ENCODE data around the gene RASA2.

RASA2 gene

DNA sequence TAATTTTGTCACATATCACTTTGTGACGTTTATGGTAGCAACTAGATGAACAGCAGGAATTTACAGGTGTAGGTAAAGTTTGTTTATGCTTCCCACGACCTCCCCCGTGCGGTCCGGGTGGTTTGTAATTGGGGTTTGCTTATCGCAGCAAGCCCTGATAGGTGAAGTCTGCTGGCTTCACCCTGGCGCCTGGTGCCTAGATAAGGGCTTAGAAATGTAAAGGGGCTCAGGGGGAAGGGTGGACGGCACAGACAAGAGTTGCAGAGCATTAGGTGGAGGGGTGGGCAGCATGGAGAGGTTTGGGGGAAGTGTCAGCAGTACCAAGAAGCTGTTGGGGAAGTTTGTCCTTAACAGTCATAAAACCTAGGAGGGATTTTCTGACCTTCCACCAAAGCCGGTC, 143.1 kb downstream of the RASA2 start:
- TF ChIP-seq, protein P1, sequence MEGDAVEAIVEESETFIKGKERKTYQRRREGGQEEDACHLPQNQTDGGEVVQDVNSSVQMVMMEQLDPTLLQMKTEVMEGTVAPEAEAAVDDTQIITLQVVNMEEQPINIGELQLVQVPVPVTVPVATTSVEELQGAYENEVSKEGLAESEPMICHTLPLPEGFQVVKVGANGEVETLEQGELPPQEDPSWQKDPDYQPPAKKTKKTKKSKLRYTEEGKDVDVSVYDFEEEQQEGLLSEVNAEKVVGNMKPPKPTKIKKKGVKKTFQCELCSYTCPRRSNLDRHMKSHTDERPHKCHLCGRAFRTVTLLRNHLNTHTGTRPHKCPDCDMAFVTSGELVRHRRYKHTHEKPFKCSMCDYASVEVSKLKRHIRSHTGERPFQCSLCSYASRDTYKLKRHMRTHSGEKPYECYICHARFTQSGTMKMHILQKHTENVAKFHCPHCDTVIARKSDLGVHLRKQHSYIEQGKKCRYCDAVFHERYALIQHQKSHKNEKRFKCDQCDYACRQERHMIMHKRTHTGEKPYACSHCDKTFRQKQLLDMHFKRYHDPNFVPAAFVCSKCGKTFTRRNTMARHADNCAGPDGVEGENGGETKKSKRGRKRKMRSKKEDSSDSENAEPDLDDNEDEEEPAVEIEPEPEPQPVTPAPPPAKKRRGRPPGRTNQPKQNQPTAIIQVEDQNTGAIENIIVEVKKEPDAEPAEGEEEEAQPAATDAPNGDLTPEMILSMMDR (conservative IDR thresholded peaks at IDR 0.05; ENCODE audit: low read depth) = no peak
- DNase-seq (ENCODE audit: low spot score) = no peak
- ChIA-PET POLR2A (ENCODE audit: low non-redundant PET) (no interaction called here), CTCF (no interaction called here)
- H3K27ac ChIP-seq = no peak overlapping the region

- CTCF ChIA-PET = interaction anchor here (0.6 kb wide), 1 partner anchor 321 kb away, joined by 3 read pairs; no protein-coding TSS in a partner anchor
- TF ChIP-seq, protein P1 (conservative IDR thresholded peaks at IDR 0.05; ENCODE audit: low read depth) = no peak
- H3K27ac ChIP-seq = no peak overlapping the region
- POLR2A ChIA-PET (ENCODE audit: low non-redundant PET) = no interaction called here
- DNase-seq (ENCODE audit: low spot score) = no peak
Observed at GRCh38 chr3:141632779-141633374, 146.1 kb downstream of the RASA2 start.

- H3K27ac ChIP-seq = no peak overlapping the region
- TF ChIP-seq, protein P1 (conservative IDR thresholded peaks at IDR 0.05; ENCODE audit: low read depth) = no peak
- DNase-seq (ENCODE audit: low spot score) = no peak
- POLR2A ChIA-PET (ENCODE audit: low non-redundant PET) = no interaction called here
- CTCF ChIA-PET = no interaction called here
Observed at GRCh38 chr3:141642215-141642614, 155.4 kb downstream of the RASA2 start.

GRCh38 chr3:141643391-141643790, 156.6 kb downstream of the RASA2 start:
- no peak overlapping the region for H3K27ac ChIP-seq
- CTCF ChIA-PET = interaction anchor here (1.1 kb wide), 1 partner anchor 18 kb away, joined by 3 read pairs; no protein-coding TSS in a partner anchor
- POLR2A ChIA-PET (ENCODE audit: low non-redundant PET) = no interaction called here
- TF ChIP-seq, protein P1 (conservative IDR thresholded peaks at IDR 0.05; ENCODE audit: low read depth) = no peak
- DNase-seq (ENCODE audit: low spot score) = no peak

- ChIA-PET CTCF (interaction anchor here (1.1 kb wide), 1 partner anchor 18 kb away, joined by 3 read pairs; no protein-coding TSS in a partner anchor), POLR2A (ENCODE audit: low non-redundant PET) (no interaction called here)
- TF ChIP-seq, protein P1 (conservative IDR thresholded peaks at IDR 0.05; ENCODE audit: low read depth) = no peak
- H3K27ac ChIP-seq = no peak overlapping the region
- DNase-seq (ENCODE audit: low spot score) = no peak
Observed at GRCh38 chr3:141643796-141644195, 157.0 kb downstream of the RASA2 start.

GRCh38 chr3:141644931-141645330, 158.1 kb downstream of the RASA2 start:
- ChIA-PET CTCF (interaction anchor here (0.6 kb wide), 2 partner anchors 9 to 177 kb away, joined by 3 to 6 read pairs; no protein-coding TSS in a partner anchor), POLR2A (ENCODE audit: low non-redundant PET) (no interaction called here)
- TF ChIP-seq, protein P1 (conservative IDR thresholded peaks at IDR 0.05; ENCODE audit: low read depth) = peak; percentile 30; the same call in 1 of the 2 replicates
- no peak for DNase-seq (ENCODE audit: low spot score)
- no peak overlapping the region for H3K27ac ChIP-seq
